ENCODE measurements around the gene PNPLA3. TPM values are rescaled to one million over a fixed set of nuclear protein-coding genes. Genes with fewer than 3 reads are reported as not detected.

Gene PNPLA3
- total and polyA plus RNA-seq, 9 of the 15 experiments (the other 6 are each of a cell fraction or from before 2014, with no cell fraction given), result 0.20 to 0.48 (median 0.38) TPM; not detected in 6

DNA sequence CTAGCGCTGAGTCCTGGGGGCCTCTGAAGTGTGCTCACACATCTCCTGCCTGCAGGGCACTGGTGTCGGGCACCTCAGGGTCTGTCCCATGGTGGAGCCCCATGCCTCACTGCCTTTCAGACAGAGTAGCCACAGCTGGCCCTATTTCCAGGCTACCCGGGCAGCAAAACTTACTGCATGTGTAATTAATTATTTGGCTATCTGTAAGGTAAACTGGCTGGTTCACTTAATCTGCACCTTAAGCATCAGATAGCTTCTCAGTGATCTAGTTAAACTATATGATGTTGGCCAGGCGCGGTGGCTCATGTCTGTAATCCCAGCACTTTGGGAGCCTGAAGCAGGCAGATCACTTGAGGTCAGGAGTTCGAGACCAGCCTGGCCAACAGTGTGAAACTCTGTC, 5.3 kb downstream of the PNPLA3 start:
- no peaks in the 10 kb centered on the region for H3K9me1 ChIP-seq (ENCODE audit: control insufficient read depth, insufficient read depth, low read length)
- CTCF ChIA-PET (ENCODE audit: low intra/inter-chr PET ratio), result no interaction called here
- H3K27me3 ChIP-seq (ENCODE audit: control insufficient read depth in 2 of 2, insufficient read depth in 2 of 2, low read length in 2 of 2), result peaks cover 18 to 31% of the 10 kb centered on the region in 2 experiments; a peak in 4 of 5 replicates
- H2AFZ ChIP-seq (ENCODE audit: low read depth, low read length), result no peak overlapping the region
- POLR2A ChIA-PET, result no interaction called here
- H3K27ac ChIP-seq (ENCODE audit: extremely low read depth, low read depth, low read length), result no peak overlapping the region
- 4% methylated on average over 6 of the region's 6 CpGs for WGBS (ENCODE audit: insufficient coverage, low coverage, missing lambda C conversion rate)
- DNase-seq (ENCODE audit: extremely low read depth in 1 of 4, low spot score in 3 of 4) (no peak), ATAC-seq (no peak), FAIRE-seq (no peak)
- no peaks in the 10 kb centered on the region for H4K20me1 ChIP-seq (replicated peaks; ENCODE audit: control insufficient read depth, insufficient read depth, low read length)
- intact Hi-C loops (cut with micrococcal nuclease), result no loop called here
- no peak overlapping the region for H3K9ac ChIP-seq (ENCODE audit: insufficient read depth in 1 of 2, low read depth in 2 of 2, low read length in 2 of 2)
- TF ChIP-seq, protein P1, sequence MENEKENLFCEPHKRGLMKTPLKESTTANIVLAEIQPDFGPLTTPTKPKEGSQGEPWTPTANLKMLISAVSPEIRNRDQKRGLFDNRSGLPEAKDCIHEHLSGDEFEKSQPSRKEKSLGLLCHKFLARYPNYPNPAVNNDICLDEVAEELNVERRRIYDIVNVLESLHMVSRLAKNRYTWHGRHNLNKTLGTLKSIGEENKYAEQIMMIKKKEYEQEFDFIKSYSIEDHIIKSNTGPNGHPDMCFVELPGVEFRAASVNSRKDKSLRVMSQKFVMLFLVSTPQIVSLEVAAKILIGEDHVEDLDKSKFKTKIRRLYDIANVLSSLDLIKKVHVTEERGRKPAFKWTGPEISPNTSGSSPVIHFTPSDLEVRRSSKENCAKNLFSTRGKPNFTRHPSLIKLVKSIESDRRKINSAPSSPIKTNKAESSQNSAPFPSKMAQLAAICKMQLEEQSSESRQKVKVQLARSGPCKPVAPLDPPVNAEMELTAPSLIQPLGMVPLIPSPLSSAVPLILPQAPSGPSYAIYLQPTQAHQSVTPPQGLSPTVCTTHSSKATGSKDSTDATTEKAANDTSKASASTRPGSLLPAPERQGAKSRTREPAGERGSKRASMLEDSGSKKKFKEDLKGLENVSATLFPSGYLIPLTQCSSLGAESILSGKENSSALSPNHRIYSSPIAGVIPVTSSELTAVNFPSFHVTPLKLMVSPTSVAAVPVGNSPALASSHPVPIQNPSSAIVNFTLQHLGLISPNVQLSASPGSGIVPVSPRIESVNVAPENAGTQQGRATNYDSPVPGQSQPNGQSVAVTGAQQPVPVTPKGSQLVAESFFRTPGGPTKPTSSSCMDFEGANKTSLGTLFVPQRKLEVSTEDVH (IDR thresholded peaks at IDR 0.05; ENCODE audit: low read depth, partially characterized antibody), result no peak
- TF ChIP-seq, protein P2, sequence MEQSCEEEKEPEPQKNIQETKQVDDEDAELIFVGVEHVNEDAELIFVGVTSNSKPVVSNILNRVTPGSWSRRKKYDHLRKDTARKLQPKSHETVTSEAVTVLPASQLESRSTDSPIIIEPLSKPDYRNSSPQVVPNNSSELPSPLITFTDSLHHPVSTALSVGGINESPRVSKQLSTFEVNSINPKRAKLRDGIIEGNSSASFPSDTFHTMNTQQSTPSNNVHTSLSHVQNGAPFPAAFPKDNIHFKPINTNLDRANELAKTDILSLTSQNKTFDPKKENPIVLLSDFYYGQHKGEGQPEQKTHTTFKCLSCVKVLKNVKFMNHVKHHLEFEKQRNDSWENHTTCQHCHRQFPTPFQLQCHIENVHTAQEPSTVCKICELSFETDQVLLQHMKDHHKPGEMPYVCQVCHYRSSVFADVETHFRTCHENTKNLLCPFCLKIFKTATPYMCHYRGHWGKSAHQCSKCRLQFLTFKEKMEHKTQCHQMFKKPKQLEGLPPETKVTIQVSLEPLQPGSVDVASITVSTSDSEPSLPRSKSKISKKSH (CRISPR knock-in tag; IDR thresholded peaks at IDR 0.05), result no peak
- TF ChIP-seq NEUROD1 (IDR thresholded peaks at IDR 0.05; ENCODE audit: borderline replicate concordance, low read depth, low read length, partially characterized antibody), result no peak
- TF ChIP-seq DACH1 (IDR thresholded peaks at IDR 0.05; ENCODE audit: partially characterized antibody), result no peak
- no peak for TF ChIP-seq RAD21 (CRISPR knock-in tag; conservative IDR thresholded peaks at IDR 0.05 in 1 of 2, IDR thresholded peaks at IDR 0.05 in 1 of 2)
- no peak for TF ChIP-seq ZNF165 (CRISPR knock-in tag; IDR thresholded peaks at IDR 0.05; ENCODE audit: borderline replicate concordance)
- TF ChIP-seq POLR2AphosphoS5 (IDR thresholded peaks at IDR 0.05; ENCODE audit: control insufficient read depth, insufficient read depth, low read depth, low read length), result no peak
- no peak for TF ChIP-seq CTBP1 (IDR thresholded peaks at IDR 0.05; ENCODE audit: borderline replicate concordance)
- TF ChIP-seq, protein P3, sequence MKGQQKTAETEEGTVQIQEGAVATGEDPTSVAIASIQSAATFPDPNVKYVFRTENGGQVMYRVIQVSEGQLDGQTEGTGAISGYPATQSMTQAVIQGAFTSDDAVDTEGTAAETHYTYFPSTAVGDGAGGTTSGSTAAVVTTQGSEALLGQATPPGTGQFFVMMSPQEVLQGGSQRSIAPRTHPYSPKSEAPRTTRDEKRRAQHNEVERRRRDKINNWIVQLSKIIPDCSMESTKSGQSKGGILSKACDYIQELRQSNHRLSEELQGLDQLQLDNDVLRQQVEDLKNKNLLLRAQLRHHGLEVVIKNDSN (CRISPR knock-in tag; IDR thresholded peaks at IDR 0.05), result no peak
- no peak for TF ChIP-seq TGIF2 (CRISPR knock-in tag; IDR thresholded peaks at IDR 0.05)
- TF ChIP-seq RBFOX2 (IDR thresholded peaks at IDR 0.05; ENCODE audit: low read depth, low read length), result no peak
- TF ChIP-seq ZNF23 (CRISPR knock-in tag; IDR thresholded peaks at IDR 0.05), result no peak
- no peak for TF ChIP-seq FIP1L1 (IDR thresholded peaks at IDR 0.05; ENCODE audit: low read depth, low read length, poor library complexity, severe bottlenecking)
- TF ChIP-seq, protein P4, sequence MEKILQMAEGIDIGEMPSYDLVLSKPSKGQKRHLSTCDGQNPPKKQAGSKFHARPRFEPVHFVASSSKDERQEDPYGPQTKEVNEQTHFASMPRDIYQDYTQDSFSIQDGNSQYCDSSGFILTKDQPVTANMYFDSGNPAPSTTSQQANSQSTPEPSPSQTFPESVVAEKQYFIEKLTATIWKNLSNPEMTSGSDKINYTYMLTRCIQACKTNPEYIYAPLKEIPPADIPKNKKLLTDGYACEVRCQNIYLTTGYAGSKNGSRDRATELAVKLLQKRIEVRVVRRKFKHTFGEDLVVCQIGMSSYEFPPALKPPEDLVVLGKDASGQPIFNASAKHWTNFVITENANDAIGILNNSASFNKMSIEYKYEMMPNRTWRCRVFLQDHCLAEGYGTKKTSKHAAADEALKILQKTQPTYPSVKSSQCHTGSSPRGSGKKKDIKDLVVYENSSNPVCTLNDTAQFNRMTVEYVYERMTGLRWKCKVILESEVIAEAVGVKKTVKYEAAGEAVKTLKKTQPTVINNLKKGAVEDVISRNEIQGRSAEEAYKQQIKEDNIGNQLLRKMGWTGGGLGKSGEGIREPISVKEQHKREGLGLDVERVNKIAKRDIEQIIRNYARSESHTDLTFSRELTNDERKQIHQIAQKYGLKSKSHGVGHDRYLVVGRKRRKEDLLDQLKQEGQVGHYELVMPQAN (IDR thresholded peaks at IDR 0.05; ENCODE audit: borderline replicate concordance), result no peak
- no peak for TF ChIP-seq DPF2 (IDR thresholded peaks at IDR 0.05)
- no peaks in the 10 kb centered on the region for H3K36me3 ChIP-seq (ENCODE audit: control insufficient read depth, insufficient read depth, low read length)
- in situ Hi-C loops (cut with MboI), result no loop called here
- no TSS peak for BruUV-seq (replicated peaks)
- H3K9me3 ChIP-seq (replicated peaks; ENCODE audit: control insufficient read depth, insufficient read depth, low read depth, low read length), result no peaks in the 10 kb centered on the region
- H3K4me3 ChIP-seq, result no peak overlapping the region
- H3K79me2 ChIP-seq (ENCODE audit: control insufficient read depth, insufficient read depth, low read length), result no peaks in the 10 kb centered on the region
- peaks cover 0 to 6% of the 10 kb centered on the region in 2 experiments; a peak in 2 of 5 replicates for H3K4me1 ChIP-seq (replicated peaks in 1 of 2; ENCODE audit: control insufficient read depth in 2 of 2, insufficient read depth in 2 of 2, low read length in 2 of 2)
- no peak overlapping the region for H3K4me2 ChIP-seq (ENCODE audit: insufficient read depth, low read length)

Data from K562 (cell line).